HG03097 (cell line): ENCODE measurements around the gene ZNF556.
"Not testable (repeated sequence)": the region's sequence is repeated elsewhere in the genome, so short reads cannot be mapped to it uniquely, and the experiment has no call there.

Experiments
- ATAC-seq: cut with Tn5 transposase; IDR thresholded peaks from one replicate; pipeline ENCODE4 v1.9.1; 2021; ENCODE audit not compliant: unreplicated experiment, low FRiP score

The ZNF556 gene

GRCh38 chr19:2852598-2852997 is 14.5 kb upstream of the ZNF556 start:
- no peak for ATAC-seq

DNA sequence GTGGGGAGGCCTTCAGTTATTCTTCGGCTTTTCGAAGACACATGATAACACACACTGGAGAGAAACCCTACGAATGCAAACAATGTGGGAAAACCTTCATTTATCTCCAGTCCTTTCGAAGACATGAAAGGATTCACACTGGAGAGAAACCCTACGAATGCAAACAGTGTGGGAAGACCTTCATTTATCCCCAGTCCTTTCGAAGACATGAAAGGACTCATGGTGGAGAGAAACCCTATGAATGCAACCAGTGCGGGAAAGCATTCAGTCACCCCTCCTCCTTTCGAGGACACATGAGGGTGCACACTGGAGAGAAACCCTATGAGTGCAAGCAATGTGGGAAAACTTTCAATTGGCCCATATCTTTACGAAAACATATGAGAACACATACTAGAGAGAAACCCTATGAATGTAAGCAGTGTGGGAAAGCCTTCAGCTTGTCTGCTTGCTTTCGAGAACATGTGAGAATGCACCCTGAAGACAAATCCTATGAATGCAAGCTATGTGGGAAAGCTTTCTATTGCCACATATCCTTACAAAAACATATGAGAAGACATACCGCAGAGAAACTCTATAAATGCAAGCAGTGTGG is 14.0 kb upstream of the ZNF556 start:
- ATAC-seq: no peak

DNA sequence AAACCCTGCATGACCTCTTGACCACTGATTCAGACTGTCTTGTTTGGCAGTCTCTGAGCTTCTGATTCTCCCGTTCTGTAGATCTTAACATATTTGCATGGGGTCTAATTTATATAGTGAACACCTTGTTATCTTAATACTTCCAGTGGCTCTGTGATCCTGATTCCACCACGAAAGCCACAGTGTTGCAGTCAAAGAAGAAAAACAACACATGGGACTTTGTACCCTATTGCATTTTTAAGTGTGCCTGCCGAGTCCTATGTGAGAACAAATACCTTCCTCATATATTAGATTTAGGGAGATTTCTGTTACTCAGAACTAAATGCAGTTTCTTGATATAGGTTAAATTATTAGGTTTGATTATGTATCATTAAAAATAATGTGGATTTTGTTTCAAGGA is 12.3 kb upstream of the ZNF556 start:
- ATAC-seq: no peak

DNA sequence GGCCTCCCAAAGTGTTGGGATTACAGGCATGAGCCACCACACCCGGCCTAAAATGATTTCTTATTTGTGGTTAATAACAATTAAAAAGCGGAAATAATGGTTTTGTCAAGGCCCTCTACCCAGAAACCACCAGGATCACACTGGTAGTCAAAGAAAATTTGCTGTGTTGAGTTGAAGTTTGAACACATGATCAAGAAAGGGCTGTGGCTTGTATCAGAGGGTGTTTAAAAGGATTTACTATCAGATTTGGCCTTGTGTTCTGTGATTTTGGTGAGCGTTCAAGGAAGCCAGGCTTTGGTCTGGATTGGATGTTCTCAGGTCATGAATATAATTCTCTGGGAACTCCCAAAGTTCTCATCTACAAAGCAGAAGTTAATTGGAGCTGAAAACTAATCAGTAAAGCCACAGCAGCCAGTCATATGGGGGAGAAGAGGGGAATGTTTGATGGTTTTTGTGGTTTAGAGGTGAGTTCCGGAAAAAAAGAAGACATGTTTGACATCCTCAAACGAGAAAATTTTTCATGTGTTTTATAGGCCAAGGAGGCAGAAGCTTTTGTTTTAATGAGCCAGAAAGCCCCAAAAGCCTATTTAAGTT is 10.6 kb upstream of the ZNF556 start:
- ATAC-seq: no peak

GRCh38 chr19:2858864-2859263 is 8.3 kb upstream of the ZNF556 start:
- ATAC-seq: no peak

DNA sequence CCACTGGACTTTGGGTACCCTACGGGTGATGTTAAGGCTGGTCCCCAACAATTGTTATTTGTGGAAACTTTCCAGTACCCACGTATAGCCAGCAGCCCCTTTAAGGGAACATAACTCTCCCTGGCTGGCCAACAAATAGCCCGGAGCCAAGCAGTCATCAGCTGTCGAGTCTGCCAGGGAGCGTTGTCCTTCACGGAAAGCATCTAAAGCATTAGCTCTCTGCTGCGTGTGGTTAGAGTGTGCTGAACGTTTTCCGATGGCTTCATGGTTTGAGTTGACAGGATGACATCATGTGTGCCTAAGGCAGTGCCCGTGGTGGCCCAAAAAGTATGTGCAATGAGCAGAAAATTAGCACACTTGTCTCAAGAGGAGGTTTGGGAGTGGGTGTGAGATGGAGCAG is 3.3 kb upstream of the ZNF556 start:
- ATAC-seq: no peak

DNA sequence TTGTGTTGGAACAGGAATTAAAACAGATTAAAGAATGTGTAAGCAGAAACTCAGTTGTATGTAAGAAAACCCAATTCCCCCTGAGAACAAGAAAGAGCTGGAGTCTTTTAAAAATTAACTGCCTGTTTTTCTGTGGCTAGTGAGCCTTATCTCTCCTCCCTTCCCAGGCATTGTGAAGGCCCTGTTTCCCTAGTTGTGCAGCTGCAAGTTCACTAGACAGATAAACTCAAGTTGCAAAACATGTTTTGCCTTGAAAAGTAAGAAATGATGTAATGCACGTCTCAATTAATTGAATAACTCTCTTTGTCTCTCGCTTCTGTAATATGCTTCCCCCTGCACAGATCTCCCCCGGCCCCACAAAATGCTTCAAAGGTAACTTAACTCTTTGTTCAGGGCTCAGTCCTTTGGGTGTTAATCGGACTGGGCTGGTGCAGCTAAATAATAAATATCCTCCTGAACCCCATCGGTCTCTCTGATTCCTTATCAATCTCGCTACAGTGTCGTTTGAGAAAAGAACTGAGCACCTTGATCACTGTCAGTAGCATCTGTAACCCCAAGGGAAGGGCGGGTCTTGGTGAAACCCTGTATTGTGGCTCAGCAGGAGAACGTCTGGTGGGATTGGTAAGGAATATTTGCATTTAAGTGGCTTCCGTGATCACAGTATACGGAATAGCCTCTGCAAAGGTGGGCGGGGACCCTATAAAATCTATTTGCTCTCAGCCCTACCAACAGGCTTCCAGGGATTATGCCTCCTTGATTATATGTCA is 1.6 kb upstream of the ZNF556 start:
- ATAC-seq: no peak

DNA sequence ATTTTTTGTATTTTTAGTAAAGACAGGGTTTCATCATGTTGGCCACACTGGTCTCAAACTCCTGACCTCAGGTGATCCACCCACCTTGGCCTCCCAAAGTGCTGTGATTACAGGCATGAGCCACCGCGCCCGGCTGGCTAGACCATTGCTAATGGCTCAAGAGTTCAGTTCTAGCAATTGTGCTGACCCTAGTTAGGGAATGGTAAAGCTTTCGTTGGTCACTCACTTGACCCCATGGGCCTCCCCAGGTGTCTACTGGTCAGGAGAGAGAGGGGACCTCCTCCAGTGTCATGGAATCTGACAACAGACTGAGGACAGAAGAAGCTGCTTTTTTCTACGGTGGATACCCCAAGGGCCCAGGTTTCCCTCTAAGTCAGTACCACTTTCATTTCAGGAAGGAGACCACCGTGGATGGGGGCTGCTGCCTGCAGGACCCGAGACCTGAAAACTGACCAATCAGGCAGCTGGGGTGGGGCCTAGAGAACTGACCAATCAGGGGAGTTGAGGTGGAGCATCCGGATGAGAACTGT is 575 bp upstream of the ZNF556 start:
- no peak for ATAC-seq

GRCh38 chr19:2869618-2870017 is 2.5 kb downstream of the ZNF556 start:
- ATAC-seq: no peak

DNA sequence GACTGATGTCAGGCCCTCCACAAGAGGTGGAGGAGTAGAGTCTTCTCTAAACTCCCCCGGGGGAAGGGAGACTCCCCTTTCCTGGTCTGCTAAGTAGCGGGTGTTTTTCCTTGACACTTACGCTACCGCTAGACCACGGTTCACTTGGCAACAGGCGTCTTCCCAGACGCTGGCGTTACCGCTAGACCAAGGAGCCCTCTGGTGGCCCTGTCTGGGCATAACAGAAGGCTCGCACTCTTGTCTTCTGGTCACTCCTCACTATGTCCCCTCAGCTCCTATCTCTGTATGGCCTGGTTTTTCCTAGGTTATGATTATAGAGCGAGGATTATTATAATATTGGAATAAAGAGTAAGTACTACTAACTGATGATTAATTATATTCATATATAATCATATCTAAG is 5.0 kb downstream of the ZNF556 start:
- not testable (repeated sequence) for ATAC-seq

DNA sequence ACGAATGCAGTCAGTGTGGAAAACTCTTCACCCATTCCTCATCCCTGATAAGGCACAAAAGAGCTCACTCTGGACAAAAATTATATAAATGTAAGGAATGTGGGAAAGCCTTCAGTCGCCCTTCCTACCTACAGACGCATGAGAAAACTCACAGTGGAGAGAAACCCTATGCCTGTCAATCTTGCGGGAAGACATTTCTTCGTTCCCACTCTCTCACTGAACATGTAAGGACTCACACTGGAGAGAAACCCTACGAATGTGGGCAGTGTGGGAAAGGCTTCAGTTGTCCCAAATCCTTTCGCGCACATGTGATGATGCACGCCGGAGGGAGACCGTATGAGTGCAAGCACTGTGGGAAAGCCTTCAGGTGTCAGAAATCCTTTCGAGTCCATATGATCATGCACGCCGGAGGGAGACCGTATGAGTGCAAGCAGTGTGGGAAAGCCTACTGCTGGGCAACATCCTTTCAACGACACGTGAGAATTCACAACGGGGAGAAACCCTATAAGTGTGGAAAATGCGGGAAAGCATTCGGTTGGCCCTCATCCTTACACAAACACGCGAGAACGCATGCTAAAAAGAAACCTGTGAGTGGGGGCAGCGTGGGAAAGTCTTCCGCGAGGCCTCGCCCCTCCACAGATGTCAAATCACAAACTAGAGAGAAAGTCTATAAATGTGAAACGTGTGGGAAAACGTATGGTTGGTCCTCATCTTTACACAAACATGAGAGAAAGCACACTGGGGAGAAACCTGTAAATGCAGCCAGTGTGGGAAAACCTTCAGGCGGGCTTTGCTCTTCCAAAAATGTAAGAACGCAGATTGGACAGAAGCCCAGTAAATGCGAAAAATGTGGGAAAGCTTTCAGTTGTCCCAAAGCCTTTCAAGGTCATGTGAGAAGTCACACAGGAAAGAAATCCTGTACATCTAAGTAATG is 10.5 kb downstream of the ZNF556 start:
- no peak for ATAC-seq

- ATAC-seq: no peak
Measured at GRCh38 chr19:2883686-2884439, 16.7 kb downstream of the ZNF556 start.

- no peak for ATAC-seq
Measured at GRCh38 chr19:2885736-2886135, 18.6 kb downstream of the ZNF556 start.

- ATAC-seq: no peak
Measured at GRCh38 chr19:2887391-2887914, 20.3 kb downstream of the ZNF556 start.

GRCh38 chr19:2888731-2889224 is 21.6 kb downstream of the ZNF556 start:
- no peak for ATAC-seq

DNA sequence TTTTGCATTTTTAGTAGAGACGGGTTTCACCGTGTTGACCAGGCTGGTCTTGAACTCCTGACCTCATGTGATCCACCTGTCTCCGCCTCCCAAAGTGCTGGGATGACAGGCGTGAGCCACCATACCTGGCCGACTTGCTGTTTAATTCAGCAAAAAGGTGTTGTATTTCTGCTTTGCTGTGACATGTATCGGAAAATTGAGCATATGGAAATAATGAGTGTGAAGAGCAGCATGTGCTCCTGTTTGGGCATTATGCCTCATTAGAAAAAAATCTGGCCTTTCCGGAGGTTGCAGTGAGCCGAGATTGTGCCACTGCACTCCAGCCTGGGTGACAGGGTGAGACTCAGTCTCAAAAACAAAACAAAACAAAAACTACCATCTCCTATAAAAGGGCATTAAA is 23.4 kb downstream of the ZNF556 start:
- not testable (repeated sequence) for ATAC-seq

DNA sequence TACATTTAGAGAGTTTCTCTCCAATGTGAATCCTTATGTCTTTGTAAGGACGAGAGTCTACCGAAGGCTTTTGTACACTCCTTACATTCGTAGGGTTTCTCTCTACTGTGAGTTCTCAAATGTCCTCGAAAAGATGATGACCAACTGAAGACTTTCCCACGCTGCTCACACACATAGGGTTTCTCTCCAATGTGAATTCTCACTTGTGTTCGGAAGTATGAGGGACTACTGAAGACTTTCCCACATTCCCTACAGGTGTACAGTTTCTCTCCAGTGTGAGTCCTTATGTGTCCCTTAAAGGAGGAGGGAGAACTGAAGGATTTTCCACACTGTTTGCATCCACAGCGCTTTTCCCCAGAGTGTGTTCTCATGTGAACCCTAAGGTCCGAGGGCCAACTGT is 29.6 kb downstream of the ZNF556 start:
- no peak for ATAC-seq

- peak; percentile 89 for ATAC-seq
Measured at GRCh38 chr19:2900296-2901252, 33.4 kb downstream of the ZNF556 start, which contains the start of gene ZNF57. TSS of gene ZNF57 (plus strand) at chr19:2900928. CDS start at chr19:2901046, 118 bp downstream.
